Dermis lymphatic vessel endothelial cell (primary cell): ENCODE results near the gene F11. TPM values are rescaled to one million over a fixed set of nuclear protein-coding genes. Genes with fewer than 3 reads are reported as not detected.

Experiments
- total RNA-seq: library from RNA; depleted of rRNA; stranded (reverse); fragments of >200 nt; gene quantifications from 2 replicates; pipeline ENCODE4 v1.2.1, GENCODE V29; 2014

The F11 gene
- not detected in 2 replicates for total RNA-seq

GRCh38 chr4:186265683-186266652 is at the start of gene F11:
F11 (plus strand) TSS chr4:186266189; CDS start chr4:186267137, 948 bp downstream.

DNA sequence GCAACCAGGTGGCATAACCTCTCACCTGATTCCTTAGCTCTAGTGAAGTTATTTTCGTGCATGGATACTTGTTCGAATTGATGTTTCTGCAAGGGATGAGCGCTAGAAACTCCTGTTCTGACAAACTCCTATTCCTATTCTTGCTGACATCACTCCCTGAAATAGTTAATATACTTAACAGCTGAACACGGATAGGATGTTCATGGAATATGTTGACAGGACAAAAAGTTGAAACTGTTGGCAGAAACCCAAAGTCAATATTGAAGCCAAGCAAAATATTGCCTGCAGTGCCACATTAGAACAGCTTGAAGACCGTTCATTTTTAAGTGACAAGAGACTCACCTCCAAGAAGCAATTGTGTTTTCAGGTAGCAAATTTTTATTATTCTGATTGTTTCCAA is 38.8 kb upstream of the F11 start, which contains the start of gene KLKB1:
KLKB1 (plus strand) TSS at position 287 of the 400 bp plus-strand sequence. CDS start 689 bp downstream, outside the sequence.

Other genes with a start within 250 kb of the F11 start
- 0.54 and 0.60 TPM in 2 replicates for gene TLR3, start 197.0 kb upstream of the F11 start, total RNA-seq
- 0.09 and 0.11 TPM in 2 replicates for gene FAM149A, start 161.5 kb upstream of the F11 start, total RNA-seq
- gene CYP4V2, start 74.6 kb upstream of the F11 start, total RNA-seq = 4.9 and 5.1 TPM in 2 replicates
- gene KLKB1, start 38.7 kb upstream of the F11 start, total RNA-seq = 0.95 and 0.98 TPM in 2 replicates